HuH-7 (cell line): ENCODE results near the gene L3MBTL4.
"Not testable (repeated sequence)": the region's sequence is repeated elsewhere in the genome, so short reads cannot be mapped to it uniquely, and the experiment has no call there.

Source experiments
- DNase-seq: peaks from one replicate; pipeline ENCODE4 v3.0.0; 2011; ENCODE audit warnings: low spot score

L3MBTL4 gene

DNA sequence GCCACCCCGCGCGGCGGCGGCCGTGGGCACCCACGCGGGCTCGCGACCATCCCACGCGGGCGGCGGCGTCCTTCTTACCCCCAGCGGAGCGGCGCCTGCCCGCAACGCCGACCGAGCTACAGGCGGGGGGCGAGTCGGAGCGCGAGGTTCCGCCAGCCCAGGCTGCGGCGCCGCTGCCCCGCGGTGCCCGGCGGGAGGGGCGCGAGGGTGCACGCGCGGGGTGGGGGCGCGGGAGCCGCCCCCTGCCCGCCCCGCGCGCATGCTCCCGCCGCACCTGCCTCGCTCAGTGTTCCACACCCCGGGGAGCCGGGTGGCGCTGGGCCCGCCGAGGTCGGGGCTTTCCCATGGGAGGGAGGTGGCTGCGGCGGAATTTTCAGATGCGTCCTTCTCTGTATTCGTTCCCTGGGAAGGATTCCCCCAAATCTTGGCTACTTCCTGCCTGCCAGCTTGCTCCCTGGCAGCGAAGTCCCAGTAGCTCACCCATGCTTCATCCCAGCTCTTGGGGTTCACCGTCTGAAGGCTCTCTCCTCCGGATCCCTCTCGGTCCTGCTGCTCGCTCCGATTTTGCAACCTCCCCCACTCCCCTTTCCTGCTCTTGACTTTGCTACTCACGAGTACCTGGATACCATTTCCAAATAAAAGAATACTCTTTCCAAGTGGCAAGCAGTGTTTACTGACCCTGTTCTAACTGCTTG is at the start of gene L3MBTL4:
TSS of gene L3MBTL4 (minus strand) at position 189 of the 695 bp plus-strand sequence. CDS start 103,286 bp downstream, outside the sequence.
- no peak for DNase-seq

DNA sequence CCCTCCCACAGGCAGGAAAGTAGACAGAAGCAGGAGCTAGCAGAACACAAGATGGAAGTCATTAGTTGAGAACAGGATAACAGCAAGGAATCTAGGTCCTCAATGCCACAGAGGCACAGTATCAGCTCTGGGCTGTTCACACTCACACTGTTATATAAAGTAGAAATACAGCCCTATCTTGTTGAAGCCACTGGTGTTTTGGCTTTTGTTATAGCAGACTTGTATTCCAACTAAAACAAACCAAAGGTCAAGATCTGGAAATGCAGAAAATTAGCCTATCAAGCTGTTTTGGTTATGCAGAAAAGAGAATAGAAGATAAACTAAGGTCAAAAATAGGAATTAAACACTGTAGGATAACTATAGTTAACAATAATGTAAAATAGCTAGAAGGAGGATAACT is 37.5 kb upstream of the L3MBTL4 start:
- DNase-seq: no peak

DNA sequence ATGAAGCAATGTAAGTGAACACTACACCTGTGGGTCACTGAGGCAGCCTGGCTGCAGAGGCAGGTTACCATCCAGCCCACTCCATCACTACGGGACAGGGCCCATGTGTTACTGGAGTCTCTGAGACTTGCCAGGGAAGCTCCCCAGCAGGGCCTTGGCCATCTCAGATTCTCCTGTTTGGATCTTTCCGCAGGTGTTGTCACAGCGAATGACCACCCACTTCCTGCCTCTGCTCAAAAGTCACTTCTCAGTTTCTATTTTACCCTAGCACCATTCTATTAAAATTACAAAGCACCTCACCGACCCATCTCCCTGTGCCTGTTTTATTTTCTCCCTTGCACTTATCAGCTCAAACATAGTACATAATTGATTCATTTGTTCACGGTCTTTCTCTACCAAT is 34.5 kb upstream of the L3MBTL4 start:
- DNase-seq: no peak

DNA sequence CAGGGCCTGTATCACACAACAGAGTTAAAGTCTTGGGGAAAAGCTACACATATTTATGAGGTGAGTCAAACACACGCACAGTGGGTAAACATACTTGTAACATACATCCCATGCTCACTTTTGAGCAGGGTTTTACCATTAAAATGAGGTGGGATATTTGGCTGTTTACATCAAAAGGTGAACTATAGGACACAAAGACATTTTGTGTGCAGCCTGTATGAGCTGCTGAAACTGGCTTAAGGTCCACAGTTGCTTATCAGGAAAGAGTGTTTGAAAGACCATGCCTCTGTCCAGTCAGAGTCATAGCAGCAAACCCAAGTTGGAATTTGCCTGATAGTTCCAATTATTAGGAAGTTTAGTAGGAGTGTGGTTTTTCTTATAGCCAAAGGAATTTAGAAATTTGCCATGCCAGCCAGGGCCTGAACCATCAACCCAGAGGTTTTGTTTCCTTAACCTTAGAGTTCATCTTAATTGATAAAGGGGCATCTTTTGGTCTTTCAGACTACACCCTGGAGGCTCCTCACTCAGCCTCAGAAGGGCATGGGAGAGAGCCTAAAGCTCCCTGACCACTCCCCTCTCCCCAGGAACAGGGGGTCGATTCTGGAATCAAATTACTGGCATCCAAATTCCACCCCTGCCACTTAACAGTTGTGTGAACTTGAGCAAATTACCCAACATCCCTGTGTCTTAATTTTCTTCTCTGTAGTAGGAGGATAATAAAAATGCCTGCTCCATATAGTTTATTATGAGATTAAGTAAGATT is 29.9 kb upstream of the L3MBTL4 start:
- DNase-seq: no peak

DNA sequence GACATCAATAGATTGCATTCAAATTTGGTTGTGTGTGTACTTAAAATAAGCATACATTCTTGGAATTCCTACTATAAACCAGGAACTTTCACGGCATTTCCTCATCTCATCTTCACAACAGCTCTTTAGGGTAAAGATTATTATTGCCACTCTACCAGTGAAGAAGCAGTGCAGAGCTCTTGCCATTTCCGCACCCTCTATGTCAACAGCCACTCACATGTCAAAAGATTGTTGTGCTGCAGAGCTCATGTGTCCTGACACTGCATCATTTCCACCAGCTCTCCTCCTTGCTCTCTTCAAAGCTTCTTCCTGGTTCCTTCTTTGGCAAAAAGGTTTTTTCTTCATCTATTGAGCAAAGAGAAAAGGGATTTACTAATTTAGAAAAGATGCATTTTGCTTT is 26.5 kb upstream of the L3MBTL4 start:
- no peak for DNase-seq

DNA sequence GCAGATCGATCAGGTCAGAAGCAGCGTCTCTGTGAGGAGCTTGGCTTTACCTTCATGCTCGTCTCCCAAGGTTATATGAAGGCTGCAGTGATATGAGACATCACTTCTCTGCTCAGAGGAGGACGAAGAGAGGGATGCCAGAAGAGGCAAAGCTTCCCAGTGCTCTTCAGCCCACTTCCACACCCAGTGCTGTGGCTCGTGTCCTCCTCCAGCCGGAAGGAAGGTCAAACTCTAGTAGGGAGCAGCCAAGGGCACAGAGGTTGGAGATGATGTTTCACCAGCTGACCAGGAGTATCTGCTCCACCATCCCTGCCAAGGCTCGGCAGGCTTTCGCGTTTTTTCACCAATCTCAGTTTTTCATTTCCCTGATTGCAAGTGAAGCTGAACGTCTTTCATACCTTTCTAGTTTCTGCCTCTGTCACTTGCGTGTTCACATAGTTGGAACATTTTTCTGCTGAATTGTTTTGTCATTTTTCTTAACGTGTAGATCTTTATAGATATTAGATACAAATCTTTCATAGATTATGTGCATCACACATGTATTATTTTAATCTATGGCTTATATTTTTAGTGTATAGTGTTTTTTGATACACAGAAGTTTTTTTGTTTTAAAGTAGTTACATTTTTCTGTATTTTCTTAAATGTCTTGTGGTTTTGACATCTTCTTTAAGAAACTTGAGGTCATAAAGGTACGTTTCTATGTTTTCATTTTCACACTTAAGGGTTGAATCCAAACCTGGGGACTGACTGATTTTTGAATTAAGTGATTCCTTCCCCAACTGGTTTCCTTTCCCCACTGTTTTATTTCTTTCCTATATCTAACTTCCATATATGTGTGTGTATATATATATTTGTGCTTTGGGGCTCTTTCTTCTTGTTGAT is 23.5 kb upstream of the L3MBTL4 start:
- no peak for DNase-seq

DNA sequence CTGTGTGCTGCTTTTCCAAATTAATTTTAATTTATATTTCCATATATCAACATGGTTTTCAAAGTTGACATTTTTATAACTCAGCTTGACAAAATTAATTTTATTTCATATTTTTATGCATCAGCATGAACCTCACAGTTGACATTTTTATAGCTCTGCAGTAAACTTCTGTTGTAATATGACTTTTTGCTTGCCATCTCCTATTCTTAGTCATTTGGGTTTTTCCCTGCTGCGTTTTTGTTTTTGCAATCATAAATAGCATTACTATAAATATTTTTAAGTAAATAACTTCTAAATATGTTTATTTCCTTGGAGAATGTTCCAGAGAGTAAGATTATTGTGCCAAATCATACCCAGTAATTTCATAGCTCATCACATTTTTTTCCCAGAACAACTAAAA is 21.0 kb upstream of the L3MBTL4 start:
- no peak for DNase-seq

DNA sequence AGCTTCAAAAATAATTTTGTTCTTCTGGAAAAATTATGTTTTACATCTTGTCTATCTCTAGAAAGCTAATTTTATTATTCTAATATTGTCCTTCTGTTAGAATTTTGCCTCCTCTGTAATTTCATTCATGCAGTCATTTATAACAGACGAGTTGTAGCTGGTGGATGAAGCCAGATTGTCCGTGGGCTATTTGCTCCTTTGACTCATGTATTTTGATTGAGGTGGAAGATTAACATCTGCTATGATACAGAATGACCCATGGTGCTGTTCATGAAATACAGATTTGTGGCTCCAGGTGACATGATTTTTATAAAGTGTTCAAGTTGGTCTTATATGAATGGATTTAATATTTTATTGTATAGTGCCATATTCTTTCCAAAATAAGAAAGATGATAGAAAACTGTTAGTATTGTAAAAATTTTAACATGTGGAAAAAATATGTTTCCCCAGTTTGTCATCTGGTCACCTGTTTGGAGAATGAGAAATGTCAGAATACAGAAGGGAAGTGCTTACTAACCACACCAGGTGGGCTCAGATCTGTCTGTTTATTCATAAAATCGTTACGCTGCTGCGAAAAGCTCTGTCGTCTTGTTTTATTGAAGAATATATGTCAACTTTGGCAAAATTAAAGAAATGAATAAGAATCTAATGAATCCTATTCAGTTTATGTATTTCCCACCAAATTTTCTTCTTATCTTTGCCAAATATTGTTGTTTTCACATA is 20.4 kb upstream of the L3MBTL4 start:
- no peak for DNase-seq

DNA sequence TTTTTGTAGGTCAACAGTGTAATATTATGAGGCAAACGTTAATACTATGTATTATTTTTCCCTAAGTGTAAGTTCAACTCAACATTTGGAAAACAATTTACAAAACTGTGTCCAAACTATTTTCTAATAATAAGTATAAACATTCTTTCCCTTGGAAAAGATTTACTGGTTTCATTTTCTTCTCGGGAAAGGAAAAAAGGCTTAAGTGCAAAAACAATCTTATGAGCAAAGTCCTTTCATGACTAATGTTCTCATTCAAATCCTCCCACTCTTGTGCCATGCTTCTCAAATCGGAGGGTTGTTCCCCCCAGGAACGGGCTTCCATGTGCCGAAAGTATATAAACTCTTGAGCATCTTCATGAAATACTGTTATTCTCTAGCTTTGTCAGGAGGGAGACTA is 19.8 kb upstream of the L3MBTL4 start:
- DNase-seq: no peak

DNA sequence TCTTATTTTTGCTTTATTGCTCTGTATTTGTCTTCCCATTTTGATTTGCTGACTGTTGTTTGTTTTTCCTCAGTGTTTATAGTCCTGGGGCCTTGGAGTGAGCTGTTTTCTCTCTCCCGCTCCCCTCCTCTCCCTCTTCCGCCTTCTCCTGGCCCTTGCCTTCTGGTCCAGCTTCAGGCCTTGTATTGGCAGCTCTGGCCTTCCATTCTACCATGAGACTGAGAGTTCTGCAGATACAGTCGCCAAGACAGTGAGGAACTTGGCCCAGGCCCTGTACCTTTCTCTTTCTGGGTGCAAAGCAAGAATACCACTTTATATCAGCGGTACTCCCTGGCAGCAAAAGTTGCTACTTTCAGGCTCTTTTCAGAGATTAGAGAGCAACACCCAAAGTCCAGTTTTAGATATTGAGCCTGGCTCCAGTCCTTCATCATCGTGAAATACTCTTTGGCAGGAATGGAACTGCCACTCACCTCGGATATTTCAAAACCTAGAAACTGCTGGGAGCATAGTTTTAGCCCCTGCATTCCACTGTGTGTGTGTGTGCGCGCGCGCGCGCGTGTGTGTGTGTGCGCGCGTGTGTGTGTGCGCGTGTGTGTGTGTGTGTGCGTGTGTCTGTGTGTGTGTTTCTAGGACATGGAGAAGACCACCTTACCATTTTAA is 17.1 kb upstream of the L3MBTL4 start:
- DNase-seq: no peak

DNA sequence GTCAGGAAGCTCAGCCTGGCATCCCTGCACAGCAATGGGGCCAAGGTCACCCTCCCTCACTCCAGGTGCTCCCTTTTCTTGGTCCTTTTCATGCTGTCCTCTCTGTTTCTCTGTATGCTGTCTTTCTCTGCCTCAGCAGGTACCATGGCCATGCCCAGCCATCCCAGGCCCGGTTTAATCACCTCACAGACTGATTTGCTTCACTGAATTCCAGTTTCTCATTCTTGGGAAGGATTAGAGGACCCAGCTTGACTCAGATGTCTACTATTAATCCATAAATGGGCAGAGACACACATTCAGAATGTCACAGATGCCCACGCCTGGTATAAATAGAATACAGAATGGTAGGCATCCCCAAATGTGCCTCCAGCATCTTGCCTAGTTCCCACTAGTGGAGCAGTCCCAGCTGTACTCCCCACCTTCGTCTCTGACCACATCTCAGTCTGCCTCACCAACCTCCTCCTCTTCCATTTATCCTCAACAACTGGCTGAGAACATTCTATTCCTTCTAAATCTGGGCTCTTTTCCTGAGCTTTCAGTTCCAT is 14.2 kb upstream of the L3MBTL4 start:
- no peak for DNase-seq

DNA sequence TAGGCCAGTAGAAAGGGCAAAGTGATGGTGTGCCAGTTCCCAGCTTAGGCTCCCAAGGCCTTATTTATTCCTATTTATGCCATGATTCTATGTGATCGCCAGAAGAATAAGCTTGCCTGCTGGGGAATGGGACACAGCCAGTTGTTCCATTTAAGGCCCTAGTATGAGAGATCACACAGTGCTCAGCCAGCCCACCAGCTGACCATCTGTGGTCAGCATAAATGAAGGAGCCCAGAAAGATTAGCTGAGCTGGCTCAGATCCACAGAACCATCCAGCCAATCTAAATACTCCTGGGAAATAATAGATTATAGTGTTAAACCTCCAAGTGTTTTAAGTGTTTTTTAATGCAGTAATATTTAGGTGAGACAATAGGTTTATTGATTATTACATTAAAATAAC is 12.6 kb upstream of the L3MBTL4 start:
- no peak for DNase-seq

DNA sequence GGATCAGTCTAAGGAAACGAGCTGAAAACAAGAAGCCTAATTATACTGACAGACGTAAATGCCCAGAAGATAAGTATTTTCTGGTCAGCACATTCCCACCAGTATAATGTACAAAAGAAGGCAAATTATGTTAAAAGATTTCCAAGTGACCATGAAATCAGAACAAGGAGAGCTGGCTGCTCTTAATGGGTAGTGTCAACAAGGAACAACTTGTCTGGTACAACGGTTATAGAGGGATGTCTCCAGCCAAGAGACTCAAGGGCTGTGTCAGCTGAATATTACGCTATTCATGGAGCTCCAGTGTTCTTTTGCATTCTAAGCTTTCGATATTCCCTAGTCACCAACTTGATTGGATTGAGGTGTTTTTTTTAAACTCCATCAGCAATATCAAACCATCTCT is 8.6 kb upstream of the L3MBTL4 start:
- DNase-seq: no peak

DNA sequence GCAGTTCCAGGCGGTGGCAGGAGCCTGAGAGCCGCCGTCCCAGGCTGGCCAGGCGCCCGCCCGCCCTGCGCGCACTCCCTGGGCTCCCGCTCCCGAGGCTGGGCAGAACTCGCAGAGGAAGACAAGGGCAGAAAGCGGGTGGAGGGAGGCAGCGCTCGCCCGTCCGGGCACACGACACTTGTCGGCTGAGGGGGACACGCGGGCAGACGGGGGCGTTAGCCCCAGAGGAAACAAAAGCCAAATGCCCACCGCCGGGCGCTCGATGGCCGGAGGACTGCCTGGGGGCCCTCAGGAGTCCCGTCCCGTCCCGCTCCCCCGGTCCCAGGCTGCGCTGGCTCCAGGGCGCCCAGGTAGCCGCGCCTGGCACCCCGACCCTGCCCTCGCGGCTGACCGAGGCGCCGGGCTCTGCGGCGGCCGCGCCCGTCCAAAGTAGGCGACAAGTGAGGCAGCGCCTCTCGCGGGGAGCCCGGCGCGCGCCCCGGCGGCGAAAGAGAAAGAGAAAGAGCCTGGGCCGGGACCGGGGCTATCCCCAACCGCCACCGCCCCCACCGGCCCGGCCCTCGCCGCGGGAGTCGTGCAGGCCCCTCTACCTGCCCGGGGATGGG is 491 bp downstream of the L3MBTL4 start:
- DNase-seq: no peak

DNA sequence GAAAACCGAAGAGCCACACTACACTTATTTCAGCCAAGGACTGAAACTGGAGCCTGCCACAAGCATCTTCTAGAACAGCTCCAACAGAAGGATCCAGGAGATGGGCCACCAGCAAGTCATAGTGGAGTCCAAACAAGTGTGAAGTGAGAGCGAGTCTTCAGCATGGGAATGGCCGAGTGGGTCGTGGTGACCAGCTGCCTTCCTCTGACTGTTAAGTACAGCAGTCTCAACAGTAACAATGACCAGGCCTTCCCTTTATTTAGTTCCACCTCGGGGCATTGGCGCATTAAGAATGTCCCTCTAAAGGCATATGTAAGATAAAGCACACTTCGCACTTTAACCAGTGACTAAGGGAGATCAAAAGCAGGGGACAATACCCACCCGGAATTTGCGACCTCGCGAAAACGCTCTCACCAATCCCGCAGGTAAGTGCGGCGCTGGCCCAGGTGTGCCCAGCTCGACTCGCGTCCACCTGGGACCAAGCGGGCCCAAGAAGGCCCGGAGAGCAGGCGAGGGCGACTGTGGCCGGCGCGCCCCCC is 1.1 kb downstream of the L3MBTL4 start:
- DNase-seq: no peak

DNA sequence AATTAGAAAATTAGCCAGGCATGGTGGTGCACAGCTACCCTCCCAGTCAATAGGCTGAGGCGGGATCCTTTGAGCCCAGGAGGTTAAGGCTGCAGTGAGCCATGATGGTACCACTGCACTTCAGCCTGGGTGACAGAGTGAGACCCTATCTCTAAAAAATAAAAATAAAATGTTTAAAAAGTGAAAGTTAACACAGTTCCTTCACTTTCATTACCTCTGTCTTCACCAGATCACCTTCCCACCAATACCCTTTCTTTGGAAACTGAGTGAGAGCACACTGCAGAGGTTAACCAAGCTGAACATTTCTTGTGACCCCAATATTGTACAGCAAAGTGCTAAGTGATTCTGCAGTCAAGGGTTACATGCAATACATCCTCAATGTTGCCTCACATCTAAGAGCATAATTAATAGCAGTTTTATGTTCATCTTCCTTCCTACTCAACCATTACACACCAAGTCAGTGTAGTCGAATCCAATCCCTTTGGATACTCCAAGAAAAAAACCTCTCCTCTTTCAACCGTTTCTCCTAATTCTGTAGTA is 1.7 kb downstream of the L3MBTL4 start:
- DNase-seq: no peak

DNA sequence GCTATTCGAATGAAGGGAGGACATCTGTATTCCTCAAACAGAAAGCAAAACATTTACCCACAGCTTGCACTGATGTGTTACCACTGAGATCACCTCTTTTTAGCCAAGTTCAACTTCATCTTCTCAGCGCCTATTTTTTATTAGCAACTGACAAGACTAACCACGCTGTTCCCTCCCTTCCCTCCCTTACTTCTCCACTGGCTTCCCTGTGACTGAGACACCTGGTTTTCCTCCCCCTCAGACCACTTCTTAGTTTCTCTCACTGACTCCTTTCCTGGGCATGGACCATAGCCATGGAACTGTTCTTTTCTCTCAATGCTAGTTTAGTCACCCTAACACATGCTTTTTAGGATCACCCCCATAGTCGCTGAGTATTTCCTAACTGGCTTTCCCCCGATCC is 3.3 kb downstream of the L3MBTL4 start:
- DNase-seq: no peak

DNA sequence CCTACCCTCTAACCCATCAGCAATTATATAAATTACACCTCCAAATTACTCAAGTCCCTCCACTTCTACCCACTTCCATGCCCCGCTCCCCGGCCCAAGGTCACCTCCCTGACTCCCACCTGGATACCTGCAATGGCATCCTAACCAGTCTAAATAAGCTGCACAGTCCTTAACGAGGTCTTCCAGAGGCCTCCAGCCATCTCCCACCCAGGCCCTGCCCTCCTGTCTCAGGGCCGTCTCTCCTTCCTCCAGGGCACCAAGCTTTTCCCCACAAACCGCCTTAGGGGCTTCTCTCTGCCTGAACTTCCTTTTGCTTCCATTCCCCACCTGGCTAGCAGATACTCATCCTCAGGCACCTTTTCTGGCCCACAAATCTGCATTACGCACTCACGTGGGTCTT is 4.8 kb downstream of the L3MBTL4 start:
- DNase-seq: no peak

DNA sequence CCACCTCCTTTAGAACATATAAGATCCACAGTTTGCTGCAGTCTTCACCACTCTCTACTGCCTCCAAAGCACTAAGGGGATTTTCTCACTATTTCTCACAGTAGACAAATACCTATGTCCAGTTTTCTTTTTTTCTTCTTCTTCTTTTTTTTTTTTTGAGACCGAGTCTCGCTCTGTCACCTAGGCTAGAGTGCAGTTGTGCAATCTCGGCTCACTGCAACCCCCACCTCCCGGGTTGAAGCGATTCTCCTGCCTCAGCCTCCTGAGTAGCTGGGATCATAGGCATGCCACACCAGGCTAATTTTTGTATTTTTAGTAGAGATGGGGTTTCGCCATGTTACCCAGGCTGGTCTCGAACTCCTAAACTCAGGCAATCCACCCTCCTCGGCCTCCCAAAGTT is 6.2 kb downstream of the L3MBTL4 start:
- not testable (repeated sequence) for DNase-seq

DNA sequence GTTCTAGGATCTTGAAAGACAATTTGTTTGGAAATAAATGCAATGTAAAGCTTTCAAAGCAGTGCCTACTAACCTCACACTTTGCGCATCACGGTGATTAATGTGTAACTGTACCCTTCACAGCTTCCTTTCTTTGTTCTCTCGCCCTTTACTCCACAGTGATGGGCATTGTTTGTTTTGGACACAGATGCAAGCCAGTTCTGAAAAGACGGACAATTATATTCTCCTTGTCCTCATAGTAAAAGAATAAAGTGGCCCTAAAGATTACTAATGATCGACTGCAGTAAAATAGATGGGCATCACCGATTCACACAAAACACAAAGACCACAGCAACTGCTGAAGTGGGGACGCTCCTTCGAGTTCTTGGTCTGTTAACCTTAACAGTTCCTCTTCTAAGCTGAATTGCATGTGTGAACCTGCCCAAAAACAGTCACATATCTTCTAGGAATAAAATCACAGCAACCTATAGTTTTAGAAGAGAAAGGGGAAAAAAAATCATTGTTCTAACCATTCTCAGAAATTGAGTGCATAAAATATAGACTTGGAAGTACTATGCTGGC is 7.7 kb downstream of the L3MBTL4 start:
- no peak for DNase-seq
